Measurements from ENCODE around the gene PNPLA7. TPM values are rescaled to one million over a fixed set of nuclear protein-coding genes. Genes with fewer than 3 reads are reported as not detected.
"Not testable (repeated sequence)": the region's sequence is repeated elsewhere in the genome, so short reads cannot be mapped to it uniquely, and the experiment has no call there.

Gene PNPLA7
- total RNA-seq, 1 donor from 2014 or later, result 9.7 TPM

GRCh38 chr9:137478962-137479861, 71.0 kb downstream of the PNPLA7 start:
- no peak for DNase-seq (ENCODE audit: low spot score)

GRCh38 chr9:137478613-137478961, 71.6 kb downstream of the PNPLA7 start:
- DNase-seq (ENCODE audit: low spot score), result no peak

- DNase-seq (ENCODE audit: low spot score), result no peak
Observed at GRCh38 chr9:137477778-137478612, 72.2 kb downstream of the PNPLA7 start.

- DNase-seq (ENCODE audit: low spot score), result no peak
Observed at GRCh38 chr9:137476856-137477255, 73.3 kb downstream of the PNPLA7 start.

- DNase-seq (ENCODE audit: low spot score), result no peak
Observed at GRCh38 chr9:137475666-137476065, 74.5 kb downstream of the PNPLA7 start.

GRCh38 chr9:137474271-137474670, 75.9 kb downstream of the PNPLA7 start:
- DNase-seq (ENCODE audit: low spot score), result no peak

- DNase-seq (ENCODE audit: low spot score), result no peak
Observed at GRCh38 chr9:137470785-137471184, 79.4 kb downstream of the PNPLA7 start.

- DNase-seq (ENCODE audit: low spot score), result no peak
Observed at GRCh38 chr9:137467896-137468295, 82.3 kb downstream of the PNPLA7 start.

- no peak for DNase-seq (ENCODE audit: low spot score)
Observed at GRCh38 chr9:137467161-137467581, 83.0 kb downstream of the PNPLA7 start.

- not testable (repeated sequence) for DNase-seq (ENCODE audit: low spot score)
Observed at GRCh38 chr9:137466389-137467085, 83.7 kb downstream of the PNPLA7 start.

- no peak for DNase-seq (ENCODE audit: low spot score)
Observed at GRCh38 chr9:137465720-137466388, 84.3 kb downstream of the PNPLA7 start.

- no peak for DNase-seq (ENCODE audit: low spot score)
Observed at GRCh38 chr9:137465000-137465719, 85.0 kb downstream of the PNPLA7 start.

- DNase-seq (ENCODE audit: low spot score), result no peak
Observed at GRCh38 chr9:137464291-137464999, 85.8 kb downstream of the PNPLA7 start.

- no peak for DNase-seq (ENCODE audit: low spot score)
Observed at GRCh38 chr9:137463931-137464290, 86.3 kb downstream of the PNPLA7 start.

GRCh38 chr9:137462986-137463930, 86.9 kb downstream of the PNPLA7 start:
- no peak for DNase-seq (ENCODE audit: low spot score)

GRCh38 chr9:137462396-137462985, 87.7 kb downstream of the PNPLA7 start:
- DNase-seq (ENCODE audit: low spot score), result no peak

GRCh38 chr9:137461663-137462395, 88.4 kb downstream of the PNPLA7 start:
- DNase-seq (ENCODE audit: low spot score), result no peak

GRCh38 chr9:137461316-137461662, 88.9 kb downstream of the PNPLA7 start:
- no peak for DNase-seq (ENCODE audit: low spot score)
